Vagina (tissue), 2 donors: ENCODE results near the gene P2RY2. TPM values are rescaled to one million over a fixed set of nuclear protein-coding genes. Genes with fewer than 3 reads are reported as not detected.
A peak's percentile ranks its signal among the peaks of the same experiment; 100 is the strongest.

ENCODE experiments used
- DNase-seq, 2 donors: peaks; one replicate each; pipeline ENCODE4 v3.0.0-alpha.2; 2017; ENCODE audit errors: extremely low spot score in 2 of 2
- H3K27ac ChIP-seq: fragments of 200-600 bp; sonication (generic); one replicate; pipeline ENCODE4 v1.5.1; 2019
- H3K27me3 ChIP-seq: fragments of 200-600 bp; sonication (generic); one replicate; pipeline ENCODE4 v1.5.1; 2019
- H3K36me3 ChIP-seq, 2 donors: fragments of 200-600 bp; sonication (generic); one replicate each; pipeline ENCODE4 v1.5.1; 2017 to 2019
- H3K4me1 ChIP-seq: fragments of 200-600 bp; sonication (generic); one replicate; pipeline ENCODE4 v1.5.1; 2019
- H3K4me3 ChIP-seq, 2 donors: fragments of 200-600 bp; sonication (generic); 1 replicate in 1 of 2; 2 replicates in 1 of 2; pipeline ENCODE4 v1.5.1; 2016 to 2019
- H3K9me3 ChIP-seq: fragments of 200-600 bp; sonication (generic); one replicate; pipeline ENCODE4 v1.5.1; 2019
- POLR2A ChIP-seq, 2 donors: fragments of 450-650 bp; IDR thresholded peaks; one replicate each; pipeline ENCODE4 v1.6.1; 2017; ENCODE audit warnings: antibody characterized with exemption in 2 of 2, mild to moderate bottlenecking in 2 of 2, moderate library complexity in 2 of 2
- POLR2AphosphoS5 ChIP-seq, 2 donors: sonication (generic); formaldehyde crosslinking; IDR thresholded peaks; one replicate each; pipeline ENCODE4 v1.9.0; 2017; ENCODE audit warnings: antibody characterized with exemption in 2 of 2, mild to moderate bottlenecking in 2 of 2, low read depth in 1 of 2; ENCODE audit not compliant: insufficient read depth in 1 of 2
- intact Hi-C: fragments of 100-400 bp; cut with DNase I; formaldehyde crosslinking; loops from one replicate; pipeline ENCODE4 v1.15.1; 2023
- total RNA-seq: library from RNA; depleted of rRNA; stranded (reverse); fragments of >200 nt; gene quantifications from one replicate; pipeline ENCODE4 v1.2.3, GENCODE V29; 2016
- TF ChIP-seq, protein P1 (sequence below), 3 experiments: fragments of 450-650 bp in 2 of 3; fragments of 200-600 bp in 1 of 3; sonication (generic) in 1 of 3; IDR thresholded peaks; one replicate each; pipeline ENCODE4 v1.5.1; 2017 to 2019; ENCODE audit warnings: antibody characterized with exemption in 3 of 3, mild to moderate bottlenecking in 2 of 3, moderate library complexity in 2 of 3

The P2RY2 gene
- total RNA-seq, 1 donor from 2014 or later, result 27.3 TPM

DNA sequence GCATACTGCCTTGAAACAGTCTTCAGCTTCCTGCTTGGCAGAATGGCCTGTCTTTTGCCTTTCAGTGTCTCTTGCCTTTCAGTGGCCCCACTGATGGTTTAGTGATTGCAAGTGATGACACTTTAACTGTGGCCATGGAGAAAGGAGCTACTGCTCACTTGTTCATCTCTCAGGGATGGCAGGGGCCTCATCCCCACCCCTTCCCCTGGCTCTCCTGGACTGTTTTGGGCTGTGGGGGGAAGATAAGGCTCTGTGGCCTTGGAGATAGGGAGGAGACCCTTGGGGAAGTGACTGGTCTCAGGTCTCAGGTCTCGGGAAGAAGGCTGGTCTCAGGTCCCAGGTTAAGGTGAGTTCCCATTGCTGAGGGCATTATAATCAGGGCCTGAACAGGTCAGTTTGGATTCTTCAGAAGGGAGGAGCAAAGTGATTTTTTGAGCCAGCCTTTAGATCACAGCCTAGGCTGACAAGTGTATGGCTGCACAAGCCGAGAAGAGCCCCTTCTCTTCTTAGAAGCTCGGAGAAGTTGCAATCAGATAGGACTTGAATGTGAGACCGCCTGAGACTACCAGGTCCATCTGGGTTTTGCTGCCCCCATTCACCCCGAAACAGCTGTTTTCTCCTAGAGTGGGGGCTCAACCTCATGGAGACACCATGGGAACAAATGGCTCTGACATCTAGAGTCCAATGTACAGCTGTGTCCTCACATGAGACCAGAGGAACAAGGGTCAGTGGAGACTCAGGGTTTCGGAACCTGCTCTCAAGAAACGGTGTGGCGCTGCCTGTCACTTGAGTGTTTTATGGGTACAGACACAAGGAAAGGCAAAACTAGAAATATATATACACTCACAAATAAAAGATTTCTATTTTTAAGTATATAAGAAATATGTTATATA is 15.9 kb upstream of the P2RY2 start:
- DNase-seq, result no peak
- peak overlapping the region; percentile 34 for H3K27ac ChIP-seq
- H3K4me1 ChIP-seq, result peaks cover 8% of the 10 kb centered on the region
- H3K4me3 ChIP-seq, result no peak overlapping the region
- H3K27me3 ChIP-seq, result no peaks in the 10 kb centered on the region
- no peaks in the 10 kb centered on the region for H3K9me3 ChIP-seq
- no peaks in the 10 kb centered on the region for H3K36me3 ChIP-seq
- intact Hi-C loops, result no loop called here
- TF ChIP-seq, protein P1, sequence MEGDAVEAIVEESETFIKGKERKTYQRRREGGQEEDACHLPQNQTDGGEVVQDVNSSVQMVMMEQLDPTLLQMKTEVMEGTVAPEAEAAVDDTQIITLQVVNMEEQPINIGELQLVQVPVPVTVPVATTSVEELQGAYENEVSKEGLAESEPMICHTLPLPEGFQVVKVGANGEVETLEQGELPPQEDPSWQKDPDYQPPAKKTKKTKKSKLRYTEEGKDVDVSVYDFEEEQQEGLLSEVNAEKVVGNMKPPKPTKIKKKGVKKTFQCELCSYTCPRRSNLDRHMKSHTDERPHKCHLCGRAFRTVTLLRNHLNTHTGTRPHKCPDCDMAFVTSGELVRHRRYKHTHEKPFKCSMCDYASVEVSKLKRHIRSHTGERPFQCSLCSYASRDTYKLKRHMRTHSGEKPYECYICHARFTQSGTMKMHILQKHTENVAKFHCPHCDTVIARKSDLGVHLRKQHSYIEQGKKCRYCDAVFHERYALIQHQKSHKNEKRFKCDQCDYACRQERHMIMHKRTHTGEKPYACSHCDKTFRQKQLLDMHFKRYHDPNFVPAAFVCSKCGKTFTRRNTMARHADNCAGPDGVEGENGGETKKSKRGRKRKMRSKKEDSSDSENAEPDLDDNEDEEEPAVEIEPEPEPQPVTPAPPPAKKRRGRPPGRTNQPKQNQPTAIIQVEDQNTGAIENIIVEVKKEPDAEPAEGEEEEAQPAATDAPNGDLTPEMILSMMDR (IDR thresholded peaks at IDR 0.05), result no peak
- TF ChIP-seq POLR2AphosphoS5 (IDR thresholded peaks at IDR 0.05; ENCODE audit: insufficient read depth in 1 of 2, low read depth in 1 of 2) (no peak), POLR2A (IDR thresholded peaks at IDR 0.05) (no peak)

DNA sequence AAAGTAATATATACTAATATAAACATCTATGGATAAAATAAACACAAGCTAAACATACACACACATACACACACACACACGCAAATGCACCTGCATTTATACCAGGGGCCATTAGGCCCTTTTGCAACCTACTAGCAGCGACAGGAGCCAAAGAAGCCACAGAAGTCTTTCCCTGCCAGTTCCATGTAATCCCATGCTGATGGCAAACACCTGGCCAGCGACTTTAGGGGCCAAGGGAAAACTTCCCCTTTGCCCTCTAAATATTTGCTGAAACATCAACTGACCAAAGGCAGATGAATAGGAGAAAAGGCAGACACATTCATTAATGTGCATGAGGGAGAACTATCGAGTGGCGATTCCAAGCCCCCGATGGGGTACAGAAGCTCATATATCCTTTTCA is 14.8 kb upstream of the P2RY2 start:
- DNase-seq, result no peak
- intact Hi-C loops, result no loop called here
- Histone ChIP-seq H3K9me3 (no peaks in the 10 kb centered on the region), H3K4me1 (peaks cover 8% of the 10 kb centered on the region), H3K4me3 (no peak overlapping the region), H3K27ac (no peak overlapping the region), H3K36me3 (no peaks in the 10 kb centered on the region), H3K27me3 (no peaks in the 10 kb centered on the region)
- TF ChIP-seq POLR2A (IDR thresholded peaks at IDR 0.05) (no peak), POLR2AphosphoS5 (IDR thresholded peaks at IDR 0.05; ENCODE audit: insufficient read depth in 1 of 2, low read depth in 1 of 2) (no peak)
- TF ChIP-seq, protein P1 (IDR thresholded peaks at IDR 0.05), result no peak

GRCh38 chr11:73203790-73204189 is 14.3 kb upstream of the P2RY2 start:
- TF ChIP-seq POLR2AphosphoS5 (IDR thresholded peaks at IDR 0.05; ENCODE audit: insufficient read depth in 1 of 2, low read depth in 1 of 2) (no peak), POLR2A (IDR thresholded peaks at IDR 0.05) (no peak)
- TF ChIP-seq, protein P1 (IDR thresholded peaks at IDR 0.05), result no peak
- H3K36me3 ChIP-seq, result no peaks in the 10 kb centered on the region
- no peak overlapping the region for H3K4me3 ChIP-seq
- H3K27ac ChIP-seq, result no peak overlapping the region
- no peak for DNase-seq
- no peaks in the 10 kb centered on the region for H3K9me3 ChIP-seq
- peaks cover 8% of the 10 kb centered on the region for H3K4me1 ChIP-seq
- intact Hi-C loops, result no loop called here
- no peaks in the 10 kb centered on the region for H3K27me3 ChIP-seq

- no peak overlapping the region for H3K27ac ChIP-seq
- intact Hi-C loops, result no loop called here
- H3K9me3 ChIP-seq, result no peaks in the 10 kb centered on the region
- H3K4me1 ChIP-seq, result peaks cover 8% of the 10 kb centered on the region
- no peaks in the 10 kb centered on the region for H3K27me3 ChIP-seq
- no peak for TF ChIP-seq POLR2A (IDR thresholded peaks at IDR 0.05)
- no peak for TF ChIP-seq POLR2AphosphoS5 (IDR thresholded peaks at IDR 0.05; ENCODE audit: insufficient read depth in 1 of 2, low read depth in 1 of 2)
- TF ChIP-seq, protein P1 (IDR thresholded peaks at IDR 0.05), result no peak
- no peak for DNase-seq
- H3K4me3 ChIP-seq, result no peak overlapping the region
- no peaks in the 10 kb centered on the region for H3K36me3 ChIP-seq
Measured at GRCh38 chr11:73204711-73205121, 13.4 kb upstream of the P2RY2 start.
